ENCODE data around the gene CBX6. TPM values are rescaled to one million over a fixed set of nuclear protein-coding genes. Genes with fewer than 3 reads are reported as not detected.

Gene CBX6
- total RNA-seq, 1 experiment from 2014 or later: 14.5 TPM

DNA sequence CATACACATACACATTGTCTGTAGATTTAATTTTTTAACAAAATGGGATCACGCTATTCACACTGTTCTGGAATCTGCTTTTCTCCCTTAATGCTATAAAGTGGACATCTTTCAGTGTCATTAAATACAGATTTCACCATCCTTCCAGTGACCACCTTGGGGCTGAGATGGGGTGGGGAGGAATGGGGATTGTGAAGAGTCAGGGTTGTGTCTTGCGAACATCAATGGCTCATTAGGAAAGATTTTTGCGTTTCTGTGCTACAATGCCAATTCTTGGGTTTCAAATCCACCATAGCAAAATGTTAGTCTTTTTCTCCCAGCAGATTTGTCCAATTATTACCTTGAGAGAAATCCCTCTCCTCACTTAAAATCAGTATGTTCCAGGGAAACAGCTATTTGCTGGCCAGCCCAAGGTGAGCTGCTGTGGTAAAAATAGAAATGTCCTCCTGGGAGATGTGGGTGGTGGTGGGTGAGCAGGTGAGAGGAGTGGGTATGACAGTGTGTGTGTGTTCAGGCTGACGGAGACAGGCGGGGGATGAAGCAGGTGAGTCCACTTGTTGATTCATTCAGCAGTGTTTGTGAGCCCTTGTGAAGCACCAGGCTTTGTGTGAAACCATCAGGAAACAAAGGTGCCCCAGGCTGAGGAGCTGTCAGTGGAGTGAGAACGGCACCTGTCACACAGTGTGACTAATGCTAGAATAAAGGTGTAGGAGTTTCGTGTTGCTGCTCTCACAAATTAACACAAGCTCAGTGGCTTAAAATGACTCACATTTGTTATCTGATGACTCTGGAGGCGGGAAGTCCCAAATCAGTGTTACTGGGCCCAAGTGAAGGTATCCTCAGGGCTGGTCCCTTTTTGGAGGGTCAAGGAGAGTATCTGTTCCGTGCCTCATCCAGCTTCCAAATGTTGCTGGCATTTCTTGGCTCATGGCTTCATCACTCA lies 1.7 kb upstream of the CBX6 start:
- no peak for DNase-seq (ENCODE audit: low read depth)

DNA sequence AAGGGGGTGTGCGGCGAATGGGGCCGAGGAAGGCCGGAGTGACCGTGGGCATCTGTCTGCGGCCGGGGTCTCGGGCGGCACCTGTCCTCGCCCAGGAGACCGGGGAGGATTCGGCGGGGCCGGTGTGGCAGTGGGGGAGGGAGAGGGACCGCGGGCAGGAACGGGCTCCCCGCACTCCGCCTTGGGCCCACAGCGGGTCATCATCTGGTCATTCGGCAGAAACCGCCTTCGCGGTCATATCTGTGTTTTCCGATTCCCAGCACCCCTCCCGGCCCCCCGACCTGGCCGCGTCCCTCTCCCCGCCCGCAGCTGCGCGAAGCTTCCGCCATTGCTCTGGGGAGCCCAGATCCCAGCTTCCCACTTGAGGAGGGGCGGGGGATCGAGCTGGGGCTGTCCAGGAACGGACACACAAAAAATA lies 824 bp upstream of the CBX6 start:
- peak; percentile 28 for DNase-seq (ENCODE audit: low read depth)

DNA sequence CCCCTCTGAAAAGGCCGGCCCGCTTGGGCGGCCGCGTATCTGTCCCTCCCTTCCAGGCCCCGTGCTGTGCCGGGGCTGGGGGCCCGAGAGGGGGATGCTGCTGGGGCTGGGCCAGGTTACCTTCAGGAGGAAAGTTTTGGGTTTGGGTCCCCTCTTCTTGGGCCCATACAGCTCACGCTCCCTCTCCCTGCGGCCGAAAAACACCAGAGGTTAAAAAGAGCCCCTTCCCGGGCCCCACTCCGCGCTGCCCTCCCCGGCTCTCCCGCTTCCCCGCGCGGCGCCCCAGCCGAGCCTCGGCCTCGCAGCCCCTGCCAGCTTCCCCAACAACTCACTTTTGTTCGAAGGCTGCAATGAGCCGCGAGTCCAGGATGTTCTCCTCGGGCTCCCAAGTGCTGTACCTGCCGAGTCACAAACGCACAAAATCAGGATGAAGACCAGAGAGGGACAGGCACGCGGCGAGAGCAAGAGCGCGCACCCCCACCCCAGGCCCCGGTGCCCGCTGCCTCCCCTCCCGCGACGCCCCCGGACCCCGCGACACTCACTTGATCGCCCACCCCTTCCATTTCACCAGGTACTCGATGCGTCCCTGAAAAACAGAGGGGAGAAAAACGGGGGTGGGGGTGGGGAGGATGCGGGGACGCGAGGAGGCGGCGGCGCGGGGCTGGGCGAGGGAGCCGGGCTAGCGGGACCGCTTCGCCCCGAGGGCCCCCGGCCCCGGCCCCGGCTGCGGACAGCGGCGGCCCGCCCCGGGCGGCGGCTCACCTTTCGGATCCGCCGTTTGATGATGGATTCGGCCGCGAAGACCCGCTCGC lies 450 bp downstream of the CBX6 start:
- DNase-seq (ENCODE audit: low read depth): no peak

DNA sequence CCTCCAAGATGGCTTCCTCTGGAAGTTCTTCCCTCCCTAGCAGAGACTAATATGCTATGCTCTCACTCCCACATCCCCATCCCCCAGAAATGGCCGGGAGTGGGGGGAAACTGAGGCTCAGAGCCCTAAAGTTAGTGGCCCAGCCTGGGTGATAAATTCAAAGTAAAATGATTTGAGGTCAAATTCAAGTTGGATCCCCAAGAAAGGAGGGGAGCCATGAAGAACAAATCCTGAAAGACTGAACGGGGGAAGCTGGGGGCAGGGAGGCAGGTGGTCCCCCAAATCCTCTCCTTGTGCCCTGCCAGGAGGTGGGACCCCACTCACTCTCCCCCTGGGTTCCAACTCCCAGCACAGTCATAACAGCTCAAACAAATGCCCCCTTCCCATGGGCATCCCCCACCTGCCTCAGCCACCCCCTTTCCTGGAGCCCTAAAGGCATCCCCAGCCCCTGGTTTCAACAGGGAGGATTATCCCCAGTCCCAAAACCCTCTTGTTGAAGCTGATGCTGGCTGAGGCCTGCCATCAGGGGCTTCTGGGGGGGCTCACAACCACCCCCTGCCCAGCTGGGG lies 1.1 kb downstream of the CBX6 start:
- DNase-seq (ENCODE audit: low read depth): no peak

DNA sequence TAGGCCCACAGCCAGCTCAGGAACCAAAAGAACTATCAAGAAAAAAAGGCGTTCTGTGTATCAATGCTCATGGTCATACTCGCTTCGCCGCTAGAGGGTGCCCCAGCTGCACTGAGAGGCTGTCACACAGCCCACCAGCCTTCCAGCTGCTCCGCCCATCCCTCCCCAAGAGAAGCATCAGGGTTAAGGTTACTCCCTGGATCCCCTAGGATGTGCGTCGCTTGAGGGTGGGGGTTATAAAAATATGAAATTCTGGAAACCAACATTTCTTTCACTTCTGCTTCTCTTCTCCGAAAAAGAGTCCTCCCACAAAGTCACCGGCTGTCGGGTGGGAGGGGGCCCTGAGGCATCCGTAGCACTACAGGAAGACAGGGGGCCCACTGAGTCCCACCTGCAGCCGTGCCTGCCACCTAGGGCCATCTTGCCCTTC lies 1.7 kb downstream of the CBX6 start:
- peak; percentile 72 for DNase-seq (ENCODE audit: low read depth)

DNA sequence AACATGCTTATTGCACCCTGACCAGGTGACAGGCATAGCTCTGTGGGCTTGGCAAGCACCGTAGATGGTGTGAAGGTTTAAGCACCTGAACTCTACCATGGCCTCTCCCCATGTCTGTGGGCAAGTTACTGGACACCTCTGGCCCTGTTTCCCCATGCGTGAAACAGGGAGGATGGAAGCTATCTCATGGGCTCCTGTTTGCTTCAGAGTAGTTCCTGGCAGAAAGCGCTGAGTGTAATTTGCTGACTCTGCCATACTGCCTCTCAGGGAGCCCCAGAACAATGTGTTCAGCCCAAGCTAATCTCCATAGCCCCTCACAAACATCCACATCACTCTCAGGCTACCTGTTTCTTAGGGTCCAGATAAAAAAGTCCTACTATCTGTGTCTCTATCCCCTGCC lies 2.4 kb downstream of the CBX6 start:
- DNase-seq (ENCODE audit: low read depth): no peak

DNA sequence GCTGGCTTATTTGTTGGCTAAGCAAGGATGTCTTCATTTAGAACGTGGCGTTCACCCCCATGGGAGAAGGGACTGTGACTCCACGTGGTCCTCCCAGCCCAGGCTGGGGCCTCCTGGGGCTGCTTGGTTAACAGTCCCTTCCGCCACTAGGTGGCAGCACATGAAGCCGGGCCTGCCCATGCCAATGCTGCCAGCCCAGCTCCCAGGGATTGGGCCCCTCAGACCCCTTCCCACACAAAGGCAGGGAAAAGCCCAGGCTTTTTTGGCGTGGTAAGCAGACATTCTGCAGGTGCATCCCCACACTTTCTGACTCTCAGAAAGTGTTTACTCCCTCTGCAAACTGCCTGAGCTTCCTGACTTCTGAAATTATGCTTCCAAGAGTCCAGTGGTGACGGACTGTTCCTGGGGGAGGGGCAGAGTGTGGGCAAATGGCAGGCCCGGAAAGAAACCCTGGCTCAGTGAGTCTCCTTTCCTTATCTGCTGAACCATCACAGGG lies 3.1 kb downstream of the CBX6 start:
- DNase-seq (ENCODE audit: low read depth): peak; percentile 52

DNA sequence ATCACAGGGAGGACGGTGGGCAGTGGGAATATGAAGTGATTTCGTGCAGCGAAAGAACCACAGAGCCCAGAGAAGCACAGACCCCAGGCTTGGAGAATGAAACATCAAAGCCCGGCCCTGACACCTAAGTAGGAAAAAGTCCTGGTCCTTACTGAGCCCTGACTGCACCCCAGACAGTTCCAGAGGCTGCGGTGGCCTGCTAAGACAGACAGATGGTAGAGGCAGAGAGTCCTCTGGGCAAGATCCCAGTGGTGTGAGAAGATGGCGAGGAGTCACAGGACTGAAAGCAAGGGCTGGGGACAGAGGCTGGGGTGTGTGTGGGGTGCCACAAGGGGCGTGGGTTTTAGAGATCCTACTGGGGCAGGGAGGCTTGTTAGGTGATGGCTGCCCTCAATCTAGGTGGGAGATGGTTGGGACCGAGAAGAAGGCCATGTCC lies 3.7 kb downstream of the CBX6 start:
- no peak for DNase-seq (ENCODE audit: low read depth)

DNA sequence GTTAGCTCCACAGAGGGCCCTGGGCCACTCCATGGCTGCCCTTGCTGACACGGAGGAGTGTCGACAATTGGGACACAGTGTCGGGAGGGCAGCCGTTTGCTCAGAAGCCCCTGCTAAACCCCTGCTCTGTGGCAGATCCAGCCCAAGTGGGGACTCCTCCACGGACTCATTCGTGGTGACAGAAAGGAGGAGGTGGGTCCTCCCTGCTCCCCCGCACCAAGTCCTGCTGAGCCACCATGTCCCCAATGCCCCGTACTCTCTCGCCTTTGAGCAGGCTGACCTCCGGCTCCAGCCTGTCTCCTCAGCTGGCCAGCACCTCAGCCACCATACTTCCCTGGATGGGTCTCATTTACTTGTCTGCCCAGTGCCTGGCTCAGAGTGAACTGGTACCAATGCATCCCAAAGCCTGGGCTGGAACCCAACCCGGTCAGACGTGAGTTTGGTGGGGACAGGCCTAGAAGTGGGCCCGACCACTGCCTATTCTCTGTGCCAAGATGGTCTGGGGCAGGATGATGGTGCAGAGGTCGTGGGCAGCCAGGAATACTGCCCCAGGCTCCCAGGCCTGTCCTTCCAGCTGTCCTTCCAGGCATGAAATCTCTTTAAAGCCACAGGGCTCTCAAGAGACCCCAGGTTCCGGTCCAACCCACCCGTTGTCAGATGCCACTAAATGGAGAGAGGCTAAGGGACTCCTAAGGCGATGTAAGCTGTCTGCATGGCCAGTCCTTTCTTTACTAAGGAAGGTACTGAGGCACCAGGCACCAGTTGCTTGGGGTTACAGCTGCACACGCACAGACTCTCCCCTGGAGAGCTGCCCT lies 4.3 kb downstream of the CBX6 start:
- DNase-seq (ENCODE audit: low read depth): no peak

DNA sequence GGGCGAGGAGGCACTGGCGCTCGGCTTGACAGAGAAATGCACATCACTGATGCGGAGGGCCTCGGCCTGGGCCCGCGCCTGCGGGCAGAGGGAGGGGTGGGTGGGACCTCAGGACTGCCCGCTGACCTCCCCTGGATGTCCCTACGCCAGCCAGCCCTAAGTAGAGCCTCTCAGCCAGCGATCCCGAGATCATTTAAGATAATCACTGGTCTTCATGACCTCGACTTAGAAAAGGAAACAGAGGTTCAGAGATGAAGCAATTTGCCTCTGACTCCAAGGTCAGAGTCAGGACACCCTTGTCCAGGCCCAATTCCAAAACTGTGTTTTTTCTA lies 4.9 kb downstream of the CBX6 start:
- DNase-seq (ENCODE audit: low read depth): no peak

DNA sequence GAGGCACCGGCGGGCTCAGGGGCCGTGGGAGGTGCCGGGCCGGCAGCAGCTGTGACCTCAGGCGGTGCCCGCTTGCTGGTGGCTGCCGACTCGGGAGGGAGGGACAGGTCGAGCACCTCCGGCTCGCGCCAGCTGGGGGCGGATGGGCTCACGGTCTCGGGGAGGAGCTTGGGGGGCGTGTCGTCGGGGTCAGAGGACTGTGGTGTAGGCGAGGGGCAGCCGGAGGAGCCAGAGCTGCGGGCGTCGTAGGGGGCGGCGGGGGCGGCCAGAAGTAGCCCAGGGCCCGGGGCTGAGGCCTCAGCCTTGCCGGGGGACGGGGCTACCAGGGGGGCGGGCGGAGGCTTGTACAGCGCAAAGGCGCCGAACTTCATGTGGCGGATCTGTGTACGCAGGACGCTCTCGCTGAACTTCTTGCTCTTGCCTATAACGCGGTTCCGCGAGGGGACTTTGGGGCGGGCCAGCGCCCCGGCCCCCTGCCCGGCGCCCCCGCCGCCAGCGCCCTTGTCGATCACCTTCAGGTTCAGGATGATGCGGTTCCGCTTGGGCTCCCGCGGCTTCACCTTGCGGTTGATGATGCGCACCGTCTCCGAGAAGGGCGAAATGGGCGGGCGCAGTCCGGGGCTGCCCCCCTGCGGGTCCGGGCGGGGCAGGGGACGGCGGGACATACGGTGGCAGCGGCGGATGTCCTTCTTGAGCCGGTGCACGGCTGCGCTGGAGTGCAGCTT lies 5.5 kb downstream of the CBX6 start:
- DNase-seq (ENCODE audit: low read depth): no peak

DNA sequence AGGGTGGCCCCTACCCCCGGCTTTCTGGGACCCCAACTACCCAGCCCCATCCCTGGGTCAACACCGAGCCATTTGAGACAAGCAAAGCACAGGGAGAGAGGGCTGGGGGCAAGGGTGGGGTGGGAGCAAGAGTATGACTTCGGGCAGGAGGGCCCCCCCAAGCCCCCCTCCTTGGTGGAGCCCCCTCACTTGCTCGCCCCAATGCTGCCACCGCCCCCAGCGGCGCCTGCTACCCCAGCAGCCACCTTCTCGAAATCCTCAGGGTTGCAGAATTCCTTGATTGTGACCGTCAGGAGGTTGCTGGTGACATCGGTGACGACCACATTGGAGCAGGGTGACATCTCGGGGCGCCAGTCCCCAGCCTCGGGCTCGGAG lies 6.0 kb downstream of the CBX6 start:
- DNase-seq (ENCODE audit: low read depth): no peak

DNA sequence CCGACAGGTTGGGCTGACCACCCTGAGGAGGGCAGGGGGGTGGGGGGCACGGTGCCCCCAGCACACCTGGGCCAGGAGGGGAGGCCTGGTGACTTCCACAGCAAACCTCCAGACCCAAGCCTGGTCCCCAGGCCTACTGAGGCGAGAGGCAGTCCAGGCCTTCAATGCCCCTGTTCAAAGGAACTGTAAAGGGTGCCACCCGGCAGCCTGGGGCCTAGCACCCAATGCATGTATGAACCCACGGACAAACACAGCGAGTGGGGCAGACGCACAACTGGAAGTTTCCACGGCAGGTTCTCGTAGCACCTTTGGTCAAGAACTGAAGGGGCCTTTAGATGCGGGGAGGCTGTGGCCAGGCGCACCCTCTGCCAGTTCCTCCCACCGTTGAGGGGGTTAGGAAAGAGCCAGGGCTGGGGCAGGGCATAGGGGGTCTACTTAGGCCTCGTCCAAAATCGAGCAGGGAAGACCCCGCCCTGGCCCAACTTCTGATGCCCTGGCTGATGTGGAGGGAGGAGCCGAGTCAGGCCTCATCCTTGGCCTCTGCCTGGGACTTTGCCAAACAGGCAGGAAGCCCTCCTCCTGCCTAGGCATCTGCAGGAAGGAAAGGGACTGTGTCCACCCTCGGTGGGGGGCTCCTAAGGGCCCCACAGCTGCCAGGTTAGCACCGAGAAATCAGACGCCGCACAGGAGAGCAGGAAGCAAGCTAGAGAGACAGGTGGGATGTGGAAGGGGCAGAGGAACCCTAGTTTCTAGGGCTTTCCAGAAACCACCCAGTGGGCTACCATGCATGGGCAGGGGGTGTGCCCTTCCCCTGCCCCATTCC lies 6.6 kb downstream of the CBX6 start:
- no peak for DNase-seq (ENCODE audit: low read depth)

DNA sequence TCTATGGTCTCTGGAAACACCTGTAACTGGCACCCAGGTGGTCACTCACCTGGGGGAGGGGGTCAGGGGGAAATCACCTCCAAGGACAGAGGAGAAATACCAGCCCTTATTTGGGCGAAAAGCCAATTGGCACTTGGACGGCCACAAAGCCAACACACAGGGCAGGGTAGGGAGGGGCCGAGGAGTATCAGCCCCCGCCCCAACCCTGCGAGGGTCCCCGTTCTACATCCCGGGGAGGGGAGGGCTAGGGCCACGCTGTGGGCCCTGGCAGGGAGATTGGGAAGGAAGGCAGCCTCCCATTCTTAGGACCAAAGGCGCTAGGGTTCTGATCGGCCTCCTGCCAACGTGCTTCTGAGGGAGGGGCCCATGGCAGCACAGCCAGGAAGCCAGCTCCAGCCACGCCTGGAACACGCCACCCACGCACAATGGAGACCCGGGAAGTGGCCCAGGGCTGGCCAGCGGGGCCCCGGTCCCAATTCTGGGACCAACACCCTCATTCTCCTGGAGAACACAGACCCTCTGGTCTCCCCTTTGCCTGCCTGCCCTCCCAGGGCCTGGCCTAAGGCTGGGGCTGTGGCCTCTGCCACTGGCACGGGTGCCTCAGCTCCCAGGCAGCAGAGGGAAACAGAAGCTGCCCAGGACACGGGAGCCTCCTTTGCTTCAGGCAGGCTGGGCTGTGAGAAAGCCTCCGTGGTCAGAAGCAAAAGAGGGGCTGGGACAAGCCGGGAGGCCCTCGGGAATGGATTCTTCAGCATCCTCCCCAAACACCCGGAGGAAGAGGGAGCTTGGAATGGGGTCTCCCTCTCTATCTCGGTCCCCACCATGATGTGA lies 7.4 kb downstream of the CBX6 start:
- no peak for DNase-seq (ENCODE audit: low read depth)

DNA sequence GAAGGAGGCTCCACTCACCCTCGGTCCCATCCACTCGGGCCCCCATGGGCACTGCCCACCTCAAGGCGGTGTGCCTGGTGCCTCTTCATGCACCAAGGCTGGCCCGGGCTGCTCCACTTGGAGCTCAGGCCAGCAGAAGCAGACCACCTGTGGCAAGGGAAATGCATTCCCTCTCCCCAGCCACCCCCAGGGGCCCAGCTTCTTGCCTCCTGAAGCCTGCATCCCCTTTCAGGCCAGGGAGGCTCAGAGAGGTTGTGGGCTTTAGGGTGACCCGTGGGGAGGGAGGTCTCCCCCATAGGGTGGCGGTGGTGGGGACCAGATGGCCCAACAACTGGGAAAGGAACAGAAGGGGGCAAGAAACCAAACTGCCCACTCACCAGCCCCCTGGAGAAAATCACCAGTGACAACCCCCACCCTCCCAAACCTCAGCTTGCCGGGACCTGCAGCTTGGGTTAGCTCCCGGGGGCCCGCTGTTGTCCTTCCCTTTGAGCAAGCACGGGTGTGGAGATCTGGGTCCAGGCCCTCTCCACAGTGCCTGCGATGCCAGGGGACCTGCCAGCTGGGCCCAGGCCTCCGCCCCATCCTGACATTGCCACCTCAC lies 8.4 kb downstream of the CBX6 start:
- no peak for DNase-seq (ENCODE audit: low read depth)

DNA sequence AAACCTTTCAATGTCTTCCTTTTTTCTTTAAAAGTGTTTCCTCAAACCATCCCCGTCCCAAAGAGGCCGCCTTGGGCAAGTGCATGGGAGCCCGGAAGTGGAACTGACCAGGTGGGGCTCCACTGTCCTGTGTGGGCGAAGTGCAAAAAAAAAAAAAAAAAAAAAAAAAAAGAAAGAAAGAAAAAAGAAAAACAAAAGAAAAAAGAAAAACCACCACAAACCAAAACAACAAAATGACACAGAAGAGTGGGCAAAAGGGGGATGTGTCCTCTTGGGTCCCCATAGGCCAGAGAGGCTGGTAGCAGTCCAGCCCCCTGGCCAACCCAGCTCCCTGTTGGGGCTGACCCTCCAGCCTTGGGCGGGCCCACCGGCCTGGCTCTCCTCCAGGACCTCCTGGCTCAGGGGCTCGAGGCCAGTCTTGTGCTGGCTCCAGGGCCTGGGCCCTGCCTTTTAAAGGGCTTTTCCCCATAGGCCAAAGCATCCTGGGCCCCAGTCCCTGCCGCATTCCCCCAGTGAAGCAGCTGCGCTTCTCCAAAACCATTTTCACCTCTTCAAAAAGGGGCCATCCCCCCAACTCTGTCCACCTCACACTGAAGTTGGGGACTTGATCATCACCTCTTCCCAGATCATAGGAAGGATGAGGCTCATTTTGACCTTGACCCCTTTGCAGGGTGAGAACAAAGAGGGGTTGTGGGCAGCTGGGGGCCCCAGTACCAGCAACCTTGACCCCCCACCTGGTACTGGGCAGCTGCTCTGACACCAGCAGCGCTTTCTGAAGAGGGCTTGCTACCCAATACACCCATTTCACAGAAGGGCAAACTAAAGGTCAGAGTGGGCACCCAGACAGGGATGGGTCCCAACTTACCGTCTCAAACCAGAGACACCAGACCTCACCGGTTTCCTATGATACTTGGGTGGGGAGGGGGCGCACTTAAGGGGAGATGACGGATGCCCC lies 9.4 kb downstream of the CBX6 start:
- no peak for DNase-seq (ENCODE audit: low read depth)

DNA sequence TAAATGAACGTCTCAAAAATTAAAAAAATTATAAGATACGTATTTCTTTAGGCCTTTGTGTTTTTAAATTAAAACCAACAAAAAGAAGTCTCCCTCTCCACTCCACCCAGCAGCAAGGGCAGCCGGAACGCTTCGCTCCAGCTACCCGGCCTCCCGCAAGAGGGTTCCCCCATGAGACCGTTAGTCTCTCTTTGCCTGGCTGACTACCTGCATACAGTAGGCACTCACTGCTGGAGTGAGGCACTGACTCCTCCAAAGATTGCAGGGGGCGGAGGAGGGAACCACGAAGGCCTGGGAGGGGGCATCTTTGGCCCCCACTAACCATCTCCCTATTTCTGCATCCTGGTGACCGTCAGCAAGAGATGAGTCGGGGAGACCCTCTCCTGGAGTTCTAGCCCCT lies 10.1 kb downstream of the CBX6 start:
- no peak for DNase-seq (ENCODE audit: low read depth)

Measured in RPMI7951 (cell line).